ENCODE measurements around the gene MBNL1.
A peak's percentile ranks its signal among the peaks of the same experiment; 100 is the strongest.

The MBNL1 gene

DNA sequence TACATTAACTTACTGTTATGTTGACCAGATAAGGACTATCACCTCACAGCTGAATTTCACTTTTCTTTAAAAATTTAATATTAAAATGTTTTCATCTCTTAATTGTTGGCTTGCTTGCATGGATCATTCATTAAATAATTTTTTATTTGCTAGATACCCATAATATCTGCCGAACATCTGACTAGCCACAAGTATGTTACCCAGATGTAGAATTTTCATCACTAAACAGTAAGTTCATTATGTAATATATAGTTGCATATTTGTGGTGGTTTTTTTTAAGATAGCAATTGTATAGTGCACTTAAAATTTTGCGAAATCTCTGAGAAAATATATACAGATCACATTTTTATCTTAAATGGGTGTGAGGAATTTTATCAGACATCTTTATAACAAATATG lies 190.4 kb downstream of the MBNL1 start:
- no peak overlapping the region for H4K8ac ChIP-seq (ENCODE audit: low read depth, low read length)
- H3K18ac ChIP-seq (ENCODE audit: low read length), result no peak overlapping the region
- H3K4ac ChIP-seq (ENCODE audit: low read depth, low read length), result no peak overlapping the region
- H2BK120ac ChIP-seq (ENCODE audit: insufficient read depth, low read length, poor library complexity), result no peak overlapping the region
- no peak overlapping the region for H3K4me2 ChIP-seq (ENCODE audit: low read length)
- no peak overlapping the region for H3K9ac ChIP-seq (ENCODE audit: low read length)
- no peak overlapping the region for H4K12ac ChIP-seq (ENCODE audit: low read depth, low read length)
- H3K23ac ChIP-seq (ENCODE audit: low read length), result no peak overlapping the region
- H3K79me1 ChIP-seq (ENCODE audit: low read length), result no peaks in the 10 kb centered on the region
- peak in 1 of 2 donors; percentile 27 for DNase-seq
- no peak overlapping the region for H3K27ac ChIP-seq (ENCODE audit: low read depth, low read length)
- H2BK12ac ChIP-seq (ENCODE audit: low read length), result no peak overlapping the region
- no peak overlapping the region for H3K4me3 ChIP-seq (ENCODE audit: low read depth, low read length)
- H2AFZ ChIP-seq (ENCODE audit: insufficient read depth, low read length, poor library complexity), result no peak overlapping the region
- no CpG with 5 or more reads among the region's 2 CpGs for WGBS (ENCODE audit: extremely low coverage, insufficient coverage, insufficient read length)
- H3K36me3 ChIP-seq (ENCODE audit: control insufficient read depth in 1 of 2, insufficient read depth in 2 of 2, low read length in 2 of 2), result peaks cover 0 to 3% of the 10 kb centered on the region in 2 experiments
- H3K4me1 ChIP-seq (ENCODE audit: control insufficient read depth in 1 of 2, insufficient read depth in 2 of 2, low read length in 2 of 2), result no peaks in the 10 kb centered on the region
- H3K79me2 ChIP-seq (ENCODE audit: control insufficient read depth, insufficient read depth, low read length, poor library complexity), result no peaks in the 10 kb centered on the region
- H2AK5ac ChIP-seq (ENCODE audit: low read length), result no peak overlapping the region
- H3K27me3 ChIP-seq (ENCODE audit: insufficient read depth, low read length), result no peaks in the 10 kb centered on the region
- no peak overlapping the region for H3K14ac ChIP-seq (ENCODE audit: low read length)
- H4K91ac ChIP-seq (ENCODE audit: low read depth, low read length), result no peak overlapping the region
- no peaks in the 10 kb centered on the region for H3K9me3 ChIP-seq (ENCODE audit: insufficient read depth, low read depth, low read length)
- H2BK5ac ChIP-seq (ENCODE audit: low read depth, low read length, poor library complexity), result no peak overlapping the region

DNA sequence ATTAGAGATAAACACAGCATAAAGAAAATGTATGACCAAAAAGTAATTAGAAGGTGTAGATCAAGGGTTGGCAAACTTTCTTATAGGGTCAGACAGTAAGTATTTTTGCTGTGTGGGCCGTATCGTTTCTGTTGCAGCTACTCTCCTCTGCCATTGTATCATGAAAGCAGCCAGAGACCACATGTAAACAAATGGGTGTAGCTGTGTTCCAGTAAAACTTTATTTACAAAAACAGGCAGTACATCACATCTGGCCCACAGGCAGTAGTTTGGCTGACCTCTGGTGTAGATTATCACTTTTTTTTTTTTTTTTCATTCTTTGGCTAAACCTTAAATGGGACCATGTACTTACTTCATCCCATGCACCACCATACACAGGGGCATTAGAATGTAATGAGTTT lies 190.8 kb downstream of the MBNL1 start:
- no peak overlapping the region for H3K4ac ChIP-seq (ENCODE audit: low read depth, low read length)
- no peak overlapping the region for H2BK5ac ChIP-seq (ENCODE audit: low read depth, low read length, poor library complexity)
- H3K4me3 ChIP-seq (ENCODE audit: low read depth, low read length), result no peak overlapping the region
- H3K79me2 ChIP-seq (ENCODE audit: control insufficient read depth, insufficient read depth, low read length, poor library complexity), result no peaks in the 10 kb centered on the region
- H3K9me3 ChIP-seq (ENCODE audit: insufficient read depth, low read depth, low read length), result no peaks in the 10 kb centered on the region
- WGBS (ENCODE audit: extremely low coverage, insufficient coverage, insufficient read length), result no CpG with 5 or more reads among the region's 2 CpGs
- H3K14ac ChIP-seq (ENCODE audit: low read length), result no peak overlapping the region
- no peak overlapping the region for H2BK120ac ChIP-seq (ENCODE audit: insufficient read depth, low read length, poor library complexity)
- H3K23ac ChIP-seq (ENCODE audit: low read length), result no peak overlapping the region
- H2BK12ac ChIP-seq (ENCODE audit: low read length), result no peak overlapping the region
- H3K4me1 ChIP-seq (ENCODE audit: control insufficient read depth in 1 of 2, insufficient read depth in 2 of 2, low read length in 2 of 2), result no peaks in the 10 kb centered on the region
- no peak overlapping the region for H3K27ac ChIP-seq (ENCODE audit: low read depth, low read length)
- H3K79me1 ChIP-seq (ENCODE audit: low read length), result no peaks in the 10 kb centered on the region
- H4K8ac ChIP-seq (ENCODE audit: low read depth, low read length), result no peak overlapping the region
- no peak overlapping the region for H3K18ac ChIP-seq (ENCODE audit: low read length)
- H3K4me2 ChIP-seq (ENCODE audit: low read length), result no peak overlapping the region
- H4K12ac ChIP-seq (ENCODE audit: low read depth, low read length), result no peak overlapping the region
- H3K9ac ChIP-seq (ENCODE audit: low read length), result no peak overlapping the region
- H4K91ac ChIP-seq (ENCODE audit: low read depth, low read length), result no peak overlapping the region
- H3K27me3 ChIP-seq (ENCODE audit: insufficient read depth, low read length), result no peaks in the 10 kb centered on the region
- H2AK5ac ChIP-seq (ENCODE audit: low read length), result no peak overlapping the region
- H3K36me3 ChIP-seq (ENCODE audit: control insufficient read depth in 1 of 2, insufficient read depth in 2 of 2, low read length in 2 of 2), result peaks cover 0 to 3% of the 10 kb centered on the region in 2 experiments
- no peak for DNase-seq
- no peak overlapping the region for H2AFZ ChIP-seq (ENCODE audit: insufficient read depth, low read length, poor library complexity)

DNA sequence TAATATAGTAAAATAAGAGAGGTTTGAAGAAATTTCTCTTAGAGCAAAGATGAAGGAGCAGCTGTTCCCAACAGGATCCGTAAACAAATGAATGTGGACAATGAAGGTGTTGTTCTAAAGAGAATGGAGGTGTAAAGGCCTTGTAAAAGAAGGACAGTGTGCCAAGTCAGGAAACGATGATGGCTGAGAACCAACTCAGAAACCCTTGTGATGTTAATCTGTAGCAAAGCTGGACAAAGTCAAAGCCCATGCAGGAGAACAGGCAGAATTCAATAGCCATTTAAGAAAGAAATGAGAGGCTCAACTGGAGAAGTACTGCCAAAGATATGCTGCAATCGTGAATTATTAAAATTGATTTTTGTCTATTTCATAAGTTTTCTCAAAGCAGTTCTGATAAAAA lies 192.2 kb downstream of the MBNL1 start:
- no peak overlapping the region for H3K14ac ChIP-seq (ENCODE audit: low read length)
- no peak overlapping the region for H3K23ac ChIP-seq (ENCODE audit: low read length)
- H3K4ac ChIP-seq (ENCODE audit: low read depth, low read length), result no peak overlapping the region
- no peak overlapping the region for H4K8ac ChIP-seq (ENCODE audit: low read depth, low read length)
- no peak overlapping the region for H2BK12ac ChIP-seq (ENCODE audit: low read length)
- H2AFZ ChIP-seq (ENCODE audit: insufficient read depth, low read length, poor library complexity), result no peak overlapping the region
- H2BK5ac ChIP-seq (ENCODE audit: low read depth, low read length, poor library complexity), result no peak overlapping the region
- no peak overlapping the region for H2AK5ac ChIP-seq (ENCODE audit: low read length)
- no peak overlapping the region for H3K18ac ChIP-seq (ENCODE audit: low read length)
- H3K4me3 ChIP-seq (ENCODE audit: low read depth, low read length), result no peak overlapping the region
- H3K4me2 ChIP-seq (ENCODE audit: low read length), result no peak overlapping the region
- H2BK120ac ChIP-seq (ENCODE audit: insufficient read depth, low read length, poor library complexity), result no peak overlapping the region
- no peak overlapping the region for H4K12ac ChIP-seq (ENCODE audit: low read depth, low read length)
- H3K4me1 ChIP-seq (ENCODE audit: control insufficient read depth in 1 of 2, insufficient read depth in 2 of 2, low read length in 2 of 2), result no peaks in the 10 kb centered on the region
- no peaks in the 10 kb centered on the region for H3K27me3 ChIP-seq (ENCODE audit: insufficient read depth, low read length)
- no peaks in the 10 kb centered on the region for H3K79me2 ChIP-seq (ENCODE audit: control insufficient read depth, insufficient read depth, low read length, poor library complexity)
- H3K27ac ChIP-seq (ENCODE audit: low read depth, low read length), result no peak overlapping the region
- H3K9ac ChIP-seq (ENCODE audit: low read length), result no peak overlapping the region
- H4K91ac ChIP-seq (ENCODE audit: low read depth, low read length), result no peak overlapping the region
- H3K36me3 ChIP-seq (ENCODE audit: control insufficient read depth in 1 of 2, insufficient read depth in 2 of 2, low read length in 2 of 2), result peaks cover 0 to 3% of the 10 kb centered on the region in 2 experiments
- no peak for DNase-seq
- H3K9me3 ChIP-seq (ENCODE audit: insufficient read depth, low read depth, low read length), result no peaks in the 10 kb centered on the region
- no CpG with 5 or more reads among the region's 3 CpGs for WGBS (ENCODE audit: extremely low coverage, insufficient coverage, insufficient read length)
- H3K79me1 ChIP-seq (ENCODE audit: low read length), result no peaks in the 10 kb centered on the region

DNA sequence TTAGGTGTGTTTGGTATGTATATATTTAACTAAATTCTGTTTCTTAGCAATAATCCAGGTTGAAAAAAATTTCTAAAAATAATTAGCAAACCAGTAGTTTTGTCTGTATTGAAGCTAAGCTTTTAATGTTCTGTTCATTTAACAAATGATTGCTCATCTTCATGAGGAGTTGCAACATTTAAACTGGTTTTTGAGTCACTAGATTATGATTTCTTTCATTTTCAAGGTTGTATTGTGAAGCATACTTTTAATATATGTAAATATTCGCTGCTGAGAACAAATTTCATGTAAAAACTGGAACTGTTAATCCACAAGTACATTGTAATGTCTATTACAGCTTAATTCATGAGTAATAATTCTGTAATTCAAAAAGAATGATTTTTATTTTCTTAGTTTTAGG lies 192.7 kb downstream of the MBNL1 start:
- no peaks in the 10 kb centered on the region for H3K9me3 ChIP-seq (ENCODE audit: insufficient read depth, low read depth, low read length)
- H3K9ac ChIP-seq (ENCODE audit: low read length), result no peak overlapping the region
- peak in 1 of 2 donors; percentile 40 for DNase-seq
- no peak overlapping the region for H2BK120ac ChIP-seq (ENCODE audit: insufficient read depth, low read length, poor library complexity)
- no peak overlapping the region for H3K4ac ChIP-seq (ENCODE audit: low read depth, low read length)
- H3K79me2 ChIP-seq (ENCODE audit: control insufficient read depth, insufficient read depth, low read length, poor library complexity), result no peaks in the 10 kb centered on the region
- no peak overlapping the region for H3K4me2 ChIP-seq (ENCODE audit: low read length)
- H3K36me3 ChIP-seq (ENCODE audit: control insufficient read depth in 1 of 2, insufficient read depth in 2 of 2, low read length in 2 of 2), result no peaks in the 10 kb centered on the region
- H3K27me3 ChIP-seq (ENCODE audit: insufficient read depth, low read length), result no peaks in the 10 kb centered on the region
- no peak overlapping the region for H2AFZ ChIP-seq (ENCODE audit: insufficient read depth, low read length, poor library complexity)
- no peak overlapping the region for H3K23ac ChIP-seq (ENCODE audit: low read length)
- no peak overlapping the region for H3K18ac ChIP-seq (ENCODE audit: low read length)
- H3K79me1 ChIP-seq (ENCODE audit: low read length), result no peaks in the 10 kb centered on the region
- H2BK12ac ChIP-seq (ENCODE audit: low read length), result no peak overlapping the region
- H2BK5ac ChIP-seq (ENCODE audit: low read depth, low read length, poor library complexity), result no peak overlapping the region
- no peaks in the 10 kb centered on the region for H3K4me1 ChIP-seq (ENCODE audit: control insufficient read depth in 1 of 2, insufficient read depth in 2 of 2, low read length in 2 of 2)
- no peak overlapping the region for H3K4me3 ChIP-seq (ENCODE audit: low read depth, low read length)
- H4K8ac ChIP-seq (ENCODE audit: low read depth, low read length), result no peak overlapping the region
- no peak overlapping the region for H3K14ac ChIP-seq (ENCODE audit: low read length)
- no peak overlapping the region for H3K27ac ChIP-seq (ENCODE audit: low read depth, low read length)
- H4K91ac ChIP-seq (ENCODE audit: low read depth, low read length), result no peak overlapping the region
- no CpG with 5 or more reads among the region's 1 CpG for WGBS (ENCODE audit: extremely low coverage, insufficient coverage, insufficient read length)
- no peak overlapping the region for H4K12ac ChIP-seq (ENCODE audit: low read depth, low read length)
- H2AK5ac ChIP-seq (ENCODE audit: low read length), result no peak overlapping the region

All from trophoblast cell (in vitro differentiated cells and primary cell).